ENCODE measurements around the gene RAB15. TPM values are rescaled to one million over a fixed set of nuclear protein-coding genes. Genes with fewer than 3 reads are reported as not detected.

The RAB15 gene
- total and polyA plus RNA-seq, 11 donors: 12.0 to 70.4 (median 22.5) TPM

GRCh38 chr14:65001723-65002122 is 29.6 kb upstream of the RAB15 start:
- 92 to 97% (median 94%) methylated on average over 6 of the region's 6 CpGs for WGBS, 4 donors
- Histone ChIP-seq H3K27ac (peak overlapping the region in 3 of 12 donors; percentile 32 to 64 (median 39)), H3K27me3 (no peaks in the 10 kb centered on the region), H3K4me3 (no peak overlapping the region), H3K4me1 (peaks cover 0 to 26% (median 1%) of the 10 kb centered on the region in 12 donors), H3K36me3 (peaks cover 0 to 22% (median 4%) of the 10 kb centered on the region in 9 donors), H3K9me3 (no peaks in the 10 kb centered on the region)
- TF ChIP-seq POLR2A (IDR thresholded peaks at IDR 0.05) (no peak), CTCF (IDR thresholded peaks at IDR 0.05) (no peak)
- intact Hi-C loops (cut with DNase I): no loop called here
- DNase-seq: no peak
- ATAC-seq: no peak

GRCh38 chr14:65000898-65001591 is 28.9 kb upstream of the RAB15 start:
- Histone ChIP-seq H3K4me3 (no peak overlapping the region), H3K27me3 (no peaks in the 10 kb centered on the region), H3K36me3 (peaks cover 0 to 15% (median 4%) of the 10 kb centered on the region in 9 donors), H3K27ac (peak overlapping the region in 6 of 12 donors; percentile 8 to 64 (median 42)), H3K9me3 (no peaks in the 10 kb centered on the region), H3K4me1 (peaks cover 0 to 26% (median 1%) of the 10 kb centered on the region in 12 donors)
- 61 to 69% (median 69%) methylated on average over 6 of the region's 6 CpGs for WGBS, 4 donors
- peak in 2 of 4 donors; percentile 44 to 57 for ATAC-seq
- no peak for DNase-seq
- intact Hi-C loops (cut with DNase I): no loop called here
- TF ChIP-seq POLR2A (IDR thresholded peaks at IDR 0.05) (no peak), CTCF (IDR thresholded peaks at IDR 0.05) (no peak)

DNA sequence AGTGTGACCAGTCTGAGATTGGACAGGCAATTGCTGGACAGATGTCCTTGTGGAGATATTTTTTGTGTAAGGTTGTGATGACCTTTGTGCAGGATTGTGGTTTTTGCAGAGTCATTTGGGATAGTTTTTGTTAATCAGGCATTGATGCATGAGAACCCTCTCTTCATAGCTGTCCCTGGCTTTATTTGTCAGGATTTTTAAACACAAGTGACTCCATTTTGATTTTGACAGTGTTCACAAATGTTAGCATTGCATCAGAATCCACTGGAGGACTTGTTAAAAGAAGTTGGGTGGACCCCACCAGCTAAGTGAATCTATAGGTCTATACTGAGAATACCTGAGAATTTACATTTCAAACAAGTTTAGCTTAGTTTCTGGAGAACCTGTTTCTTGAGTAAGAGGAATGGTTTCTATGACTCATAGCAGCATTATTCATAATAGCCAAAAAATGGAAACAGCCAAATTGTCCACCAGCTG is 26.4 kb upstream of the RAB15 start:
- Histone ChIP-seq H3K9me3 (no peaks in the 10 kb centered on the region), H3K27me3 (no peaks in the 10 kb centered on the region), H3K4me1 (peaks cover 0 to 26% (median 2%) of the 10 kb centered on the region in 12 donors), H3K4me3 (no peak overlapping the region), H3K36me3 (no peaks in the 10 kb centered on the region), H3K27ac (no peak overlapping the region)
- ATAC-seq (no peak), DNase-seq (no peak)
- TF ChIP-seq POLR2A (IDR thresholded peaks at IDR 0.05) (no peak), CTCF (IDR thresholded peaks at IDR 0.05) (no peak)
- intact Hi-C loops (cut with DNase I): no loop called here

- no peaks in the 10 kb centered on the region for H3K9me3 ChIP-seq
- DNase-seq: no peak
- no peak for ATAC-seq
- 93 to 97% (median 96%) methylated on average over 7 of the region's 7 CpGs for WGBS, 4 donors
- H3K4me3 ChIP-seq: no peak overlapping the region
- no peaks in the 10 kb centered on the region for H3K36me3 ChIP-seq
- H3K27ac ChIP-seq: no peak overlapping the region
- TF ChIP-seq POLR2A (IDR thresholded peaks at IDR 0.05) (no peak), CTCF (IDR thresholded peaks at IDR 0.05) (no peak)
- intact Hi-C loops (cut with DNase I): no loop called here
- no peaks in the 10 kb centered on the region for H3K27me3 ChIP-seq
- peaks cover 0 to 25% (median 1%) of the 10 kb centered on the region in 12 donors for H3K4me1 ChIP-seq
Measured at GRCh38 chr14:64997108-64997794, 25.1 kb upstream of the RAB15 start.
